PC-9 (cell line): ENCODE results near the gene UFM1. TPM values are rescaled to one million over a fixed set of nuclear protein-coding genes. Genes with fewer than 3 reads are reported as not detected.
A peak's percentile ranks its signal among the peaks of the same experiment; 100 is the strongest.

Source experiments
- BruUV-seq: library from RNA; stranded (reverse); fragments of 400-500 nt; replicated peaks from 2 replicates; lab custom pipeline; 2021; lab: Mats Ljungman, UMichigan
- CTCF ChIA-PET: fragments of 300-600 bp; sonication (Branson Sonifier 250); formaldehyde crosslinking; loops from one replicate; lab custom pipeline; 2022; ENCODE audit warnings: antibody characterized with exemption; lab: Charles Lee
- POLR2A ChIA-PET: fragments of 300-600 bp; sonication (Branson Sonifier 250); formaldehyde crosslinking; loops from one replicate; lab custom pipeline; 2022; ENCODE audit warnings: antibody characterized with exemption; ENCODE audit not compliant: unreplicated experiment; lab: Charles Lee
- DNase-seq, 2 experiments: peaks; one replicate each; pipeline versions ENCODE4 v3.0.0 to v3.0.0-alpha.2; 2015 to 2022; ENCODE audit warnings: mixed read lengths in 1 of 2
- H2AFZ ChIP-seq: fragments of 200-600 bp; sonication (generic); 2 replicates; pipeline ENCODE4 v1.8.1; 2017; ENCODE audit warnings: antibody characterized with exemption
- H3F3A ChIP-seq: fragments of 200-600 bp; sonication (generic); 2 replicates; pipeline ENCODE4 v1.8.1; 2017; ENCODE audit warnings: antibody characterized with exemption, mild to moderate bottlenecking, low read depth; ENCODE audit not compliant: insufficient read depth
- H3K27ac ChIP-seq: fragments of 200-600 bp; sonication (generic); 2 replicates; pipeline ENCODE4 v1.6.1; 2016; ENCODE audit warnings: mixed run types
- H3K27me3 ChIP-seq: fragments of 200-600 bp; sonication (generic); 2 replicates; pipeline ENCODE4 v1.6.1; 2016; ENCODE audit warnings: low read depth, mixed run types; ENCODE audit not compliant: insufficient read depth
- H3K36me3 ChIP-seq: fragments of 200-600 bp; sonication (generic); 2 replicates; pipeline ENCODE4 v1.6.1; 2016; ENCODE audit warnings: low read depth, mixed run types
- H3K4me1 ChIP-seq: fragments of 200-600 bp; sonication (generic); replicated peaks from 2 replicates; pipeline ENCODE4 v1.6.1; 2016; ENCODE audit warnings: mixed run types; ENCODE audit not compliant: insufficient read depth
- H3K4me2 ChIP-seq: fragments of 200-600 bp; sonication (generic); 2 replicates; pipeline ENCODE4 v1.6.1; 2017; ENCODE audit warnings: mixed run types
- H3K4me3 ChIP-seq: fragments of 200-600 bp; sonication (generic); 2 replicates; pipeline ENCODE4 v1.6.1; 2016; ENCODE audit warnings: mixed run types
- H3K79me2 ChIP-seq: fragments of 200-600 bp; sonication (generic); 2 replicates; pipeline ENCODE4 v1.6.1; 2017; ENCODE audit warnings: low read depth, mixed run types
- H3K9me2 ChIP-seq: fragments of 200-600 bp; sonication (generic); 2 replicates; pipeline ENCODE4 v1.8.1; 2017; ENCODE audit warnings: mild to moderate bottlenecking; ENCODE audit not compliant: insufficient read depth
- H3K9me3 ChIP-seq: fragments of 200-600 bp; sonication (generic); 2 replicates; pipeline ENCODE4 v1.8.1; 2016; ENCODE audit warnings: low read depth; ENCODE audit not compliant: insufficient read depth
- H4K20me1 ChIP-seq: fragments of 200-600 bp; sonication (generic); 2 replicates; pipeline ENCODE4 v1.8.1; 2017; ENCODE audit not compliant: insufficient read depth
- EZH2 ChIP-seq: fragments of 200-600 bp; sonication (generic); IDR thresholded peaks from 2 replicates; pipeline ENCODE4 v1.8.0; 2017; ENCODE audit warnings: antibody characterized with exemption, low read depth
- intact Hi-C: fragments of 100-400 bp; cut with micrococcal nuclease; formaldehyde crosslinking; loops from one replicate; pipeline ENCODE4 v1.10.0; 2022; ENCODE audit not compliant: unreplicated experiment
- total RNA-seq: library from RNA; stranded (reverse); gene quantifications from 2 replicates; pipeline ENCODE4 v1.2.3, GENCODE V29; 2021
- TF ChIP-seq, protein P1 (sequence below): fragments of 200-600 bp; sonication (generic); conservative IDR thresholded peaks from 2 replicates; pipeline ENCODE4 v1.6.1; 2017; ENCODE audit warnings: mixed run types, antibody characterized with exemption, mild to moderate bottlenecking, moderate library complexity

Gene UFM1
- total RNA-seq, 1 experiment from 2014 or later, result 32.3 TPM

DNA sequence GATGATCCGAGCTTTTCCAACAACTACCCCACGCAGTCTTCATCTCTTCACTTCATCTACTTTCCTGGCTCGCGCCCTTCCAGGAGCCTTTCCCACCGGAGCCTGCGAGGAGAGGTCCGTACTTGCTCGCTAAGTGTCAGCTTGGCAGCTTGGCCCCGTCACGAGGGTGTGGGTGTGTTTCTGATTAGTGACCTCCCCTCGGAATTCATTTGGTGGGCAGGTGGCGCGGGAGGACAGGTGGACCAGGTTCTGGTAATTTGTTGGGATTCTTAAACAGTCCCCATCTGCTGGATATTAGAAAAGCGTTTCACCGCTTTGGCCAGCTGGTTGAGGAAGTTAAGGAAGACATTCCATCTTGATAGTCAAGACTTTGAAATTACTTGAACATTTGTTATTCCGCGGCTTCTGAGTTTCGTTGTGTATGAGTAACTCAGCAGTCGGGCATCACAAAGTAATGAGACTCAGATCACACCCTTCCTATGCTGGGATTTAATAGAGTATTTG, 515 bp downstream of the UFM1 start:
- TSS peak; percentile 69 for BruUV-seq
- Histone ChIP-seq H2AFZ (peak overlapping the region; percentile 93), H3K36me3 (peaks cover 37% of the 10 kb centered on the region), H3F3A (peaks cover 8% of the 10 kb centered on the region; the same call in 1 of the 2 replicates), H3K9me2 (no peaks in the 10 kb centered on the region), H3K27ac (peak overlapping the region; percentile 83), H3K4me1 (peaks cover 22% of the 10 kb centered on the region), H3K4me3 (peak overlapping the region; percentile 84), H3K79me2 (peaks cover 33% of the 10 kb centered on the region), H3K27me3 (no peaks in the 10 kb centered on the region), H3K4me2 (peak overlapping the region; percentile 92), H4K20me1 (peaks cover 9% of the 10 kb centered on the region; the same call in 1 of the 2 replicates), H3K9me3 (no peaks in the 10 kb centered on the region)
- no peak for TF ChIP-seq EZH2
- TF ChIP-seq, protein P1, sequence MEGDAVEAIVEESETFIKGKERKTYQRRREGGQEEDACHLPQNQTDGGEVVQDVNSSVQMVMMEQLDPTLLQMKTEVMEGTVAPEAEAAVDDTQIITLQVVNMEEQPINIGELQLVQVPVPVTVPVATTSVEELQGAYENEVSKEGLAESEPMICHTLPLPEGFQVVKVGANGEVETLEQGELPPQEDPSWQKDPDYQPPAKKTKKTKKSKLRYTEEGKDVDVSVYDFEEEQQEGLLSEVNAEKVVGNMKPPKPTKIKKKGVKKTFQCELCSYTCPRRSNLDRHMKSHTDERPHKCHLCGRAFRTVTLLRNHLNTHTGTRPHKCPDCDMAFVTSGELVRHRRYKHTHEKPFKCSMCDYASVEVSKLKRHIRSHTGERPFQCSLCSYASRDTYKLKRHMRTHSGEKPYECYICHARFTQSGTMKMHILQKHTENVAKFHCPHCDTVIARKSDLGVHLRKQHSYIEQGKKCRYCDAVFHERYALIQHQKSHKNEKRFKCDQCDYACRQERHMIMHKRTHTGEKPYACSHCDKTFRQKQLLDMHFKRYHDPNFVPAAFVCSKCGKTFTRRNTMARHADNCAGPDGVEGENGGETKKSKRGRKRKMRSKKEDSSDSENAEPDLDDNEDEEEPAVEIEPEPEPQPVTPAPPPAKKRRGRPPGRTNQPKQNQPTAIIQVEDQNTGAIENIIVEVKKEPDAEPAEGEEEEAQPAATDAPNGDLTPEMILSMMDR, result no peak
- CTCF ChIA-PET, result no interaction called here
- intact Hi-C loops, result no loop called here
- DNase-seq, result peak; percentile 57 to 69
- POLR2A ChIA-PET, result interaction anchor here (0.6 to 0.7 kb wide), 3 partner anchors 23 to 1961 kb away, joined by 3 to 9 read pairs (median 4); no protein-coding TSS in a partner anchor

DNA sequence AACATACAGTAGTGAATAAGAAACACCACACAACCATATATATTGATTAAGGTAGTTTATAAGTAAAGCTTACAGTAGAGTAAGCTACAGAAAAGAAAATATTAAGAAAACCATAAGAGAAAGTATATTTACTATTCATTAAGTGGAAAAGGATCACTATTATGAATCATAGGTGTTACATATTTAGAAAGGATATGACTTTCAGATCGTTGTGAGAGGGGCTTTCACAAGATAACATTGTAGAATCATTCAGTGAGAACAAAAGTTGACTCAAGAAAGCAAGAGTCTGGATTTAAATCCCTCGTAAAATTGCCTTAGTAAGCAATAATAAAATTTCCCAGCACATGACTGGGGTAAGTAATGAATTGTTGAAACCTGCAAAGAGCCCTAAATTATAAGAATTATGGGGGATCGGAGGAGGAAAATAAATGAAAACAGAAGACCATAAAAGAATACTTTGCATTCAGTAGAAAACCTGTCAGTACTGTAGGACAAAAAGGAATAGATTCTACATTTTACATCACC, 6.0 kb downstream of the UFM1 start:
- Histone ChIP-seq H3K4me3 (no peak overlapping the region), H2AFZ (no peak overlapping the region), H3K4me1 (peaks cover 11% of the 10 kb centered on the region), H4K20me1 (peaks cover 18% of the 10 kb centered on the region), H3K27me3 (no peaks in the 10 kb centered on the region), H3F3A (no peaks in the 10 kb centered on the region), H3K4me2 (no peak overlapping the region), H3K9me2 (no peaks in the 10 kb centered on the region), H3K9me3 (no peaks in the 10 kb centered on the region), H3K36me3 (peaks cover 65% of the 10 kb centered on the region), H3K27ac (no peak overlapping the region), H3K79me2 (peaks cover 23% of the 10 kb centered on the region)
- BruUV-seq, result no TSS peak
- no peak for TF ChIP-seq EZH2
- TF ChIP-seq, protein P1, result no peak
- CTCF ChIA-PET, result no interaction called here
- intact Hi-C loops, result no loop called here
- DNase-seq, result no peak
- POLR2A ChIA-PET, result no interaction called here

GRCh38 chr13:38358684-38359083, 9.0 kb downstream of the UFM1 start:
- peaks cover 58% of the 10 kb centered on the region for H3K36me3 ChIP-seq
- TF ChIP-seq, protein P1, result no peak
- TF ChIP-seq EZH2, result no peak
- peaks cover 12% of the 10 kb centered on the region for H4K20me1 ChIP-seq
- H3K27me3 ChIP-seq, result no peaks in the 10 kb centered on the region
- no peaks in the 10 kb centered on the region for H3K9me3 ChIP-seq
- H3F3A ChIP-seq, result peaks cover 14% of the 10 kb centered on the region; the same call in 1 of the 2 replicates
- BruUV-seq, result no TSS peak
- H3K79me2 ChIP-seq, result no peaks in the 10 kb centered on the region; the same call in 1 of the 2 replicates
- no peaks in the 10 kb centered on the region for H3K4me1 ChIP-seq
- no peaks in the 10 kb centered on the region for H3K9me2 ChIP-seq
- POLR2A ChIA-PET, result no interaction called here
- CTCF ChIA-PET, result interaction anchor here (0.6 kb wide), 1 partner anchor 101 kb away, joined by 3 read pairs; no protein-coding TSS in a partner anchor
- H3K4me2 ChIP-seq, result no peak overlapping the region
- intact Hi-C loops, result no loop called here
- H3K4me3 ChIP-seq, result no peak overlapping the region
- DNase-seq, result no peak
- no peak overlapping the region for H3K27ac ChIP-seq
- no peak overlapping the region for H2AFZ ChIP-seq
